Neural progenitor cell (in vitro differentiated cells): ENCODE measurements around the gene RAB34. TPM values are rescaled to one million over a fixed set of nuclear protein-coding genes. Genes with fewer than 3 reads are reported as not detected.
A peak's percentile ranks its signal among the peaks of the same experiment; 100 is the strongest.

Source experiments
- DNase-seq: peaks from one replicate; pipeline ENCODE4 v3.0.0-alpha.2; 2016; ENCODE audit warnings: low spot score
- H2AFZ ChIP-seq: fragments of 200-600 bp; sonication (generic); replicated peaks from 2 replicates; pipeline ENCODE4 v1.6.1; 2016; ENCODE audit warnings: antibody characterized with exemption
- H3F3A ChIP-seq: fragments of 200-600 bp; sonication (generic); 2 replicates; pipeline ENCODE4 v1.6.1; 2016; ENCODE audit warnings: antibody characterized with exemption, low read depth
- H3K27ac ChIP-seq: fragments of 200-600 bp; sonication (generic); 2 replicates; pipeline ENCODE4 v1.5.1; 2016; ENCODE audit warnings: mild to moderate bottlenecking
- H3K27me3 ChIP-seq: fragments of 200-600 bp; sonication (generic); 2 replicates; pipeline ENCODE4 v1.6.1; 2016; ENCODE audit warnings: mild to moderate bottlenecking, moderate library complexity
- H3K36me3 ChIP-seq: fragments of 200-600 bp; sonication (generic); 2 replicates; pipeline ENCODE4 v1.5.1; 2016
- H3K4me1 ChIP-seq: fragments of 200-600 bp; sonication (generic); 2 replicates; pipeline ENCODE4 v1.6.1; 2016; ENCODE audit warnings: mixed run types
- H3K4me2 ChIP-seq: fragments of 200-600 bp; sonication (generic); 2 replicates; pipeline ENCODE4 v1.6.1; 2016
- H3K4me3 ChIP-seq: fragments of 200-600 bp; sonication (generic); 2 replicates; pipeline ENCODE4 v1.5.1; 2016
- H3K79me2 ChIP-seq: fragments of 200-600 bp; sonication (generic); 2 replicates; pipeline ENCODE4 v1.6.1; 2016; ENCODE audit warnings: low read depth
- H3K9ac ChIP-seq: fragments of 200-600 bp; sonication (generic); 2 replicates; pipeline ENCODE4 v1.6.1; 2016
- H3K9me3 ChIP-seq: fragments of 200-600 bp; sonication (generic); 2 replicates; pipeline ENCODE4 v1.5.1; 2016; ENCODE audit warnings: low read depth
- H4K20me1 ChIP-seq: fragments of 200-600 bp; sonication (generic); 2 replicates; pipeline ENCODE4 v1.6.1; 2016; ENCODE audit warnings: low read depth
- H3K27ac Mint-ChIP-seq: 3 replicates; pipeline ENCODE4 v1.8.0; 2021; ENCODE audit warnings: mixed read lengths
- H3K27me3 Mint-ChIP-seq: 2 replicates; pipeline ENCODE4 v1.8.0; 2022; ENCODE audit warnings: low read depth, mild to moderate bottlenecking, inconsistent platforms, moderate library complexity, mixed read lengths; ENCODE audit not compliant: insufficient read depth
- H3K36me3 Mint-ChIP-seq: 3 replicates; pipeline ENCODE4 v1.8.0; 2021; ENCODE audit warnings: mixed read lengths
- H3K4me1 Mint-ChIP-seq: 3 replicates; pipeline ENCODE4 v1.8.0; 2021; ENCODE audit warnings: mixed read lengths
- H3K4me3 Mint-ChIP-seq: 3 replicates; pipeline ENCODE4 v1.8.0; 2021; ENCODE audit warnings: mild to moderate bottlenecking, moderate library complexity, mixed read lengths
- H3K9me3 Mint-ChIP-seq: 3 replicates; pipeline ENCODE4 v1.8.0; 2020; ENCODE audit warnings: mixed read lengths
- CTCF ChIP-seq: fragments of 200-600 bp; sonication (generic); IDR thresholded peaks from 2 replicates; pipeline ENCODE4 v1.5.1; 2017; ENCODE audit warnings: antibody characterized with exemption, mild to moderate bottlenecking
- EZH2 ChIP-seq: fragments of 200-600 bp; sonication (generic); IDR thresholded peaks from 2 replicates; pipeline ENCODE4 v1.6.1; 2017; ENCODE audit warnings: antibody characterized with exemption, mild to moderate bottlenecking, moderate library complexity
- EZH2phosphoT487 ChIP-seq: fragments of 200-600 bp; sonication (generic); IDR thresholded peaks from 2 replicates; pipeline ENCODE4 v1.6.1; 2017; ENCODE audit warnings: antibody characterized with exemption
- total RNA-seq: library from RNA; depleted of rRNA; stranded (reverse); fragments of >200 nt; gene quantifications from 2 replicates; pipeline ENCODE4 v1.2.3, GENCODE V29; 2015; ENCODE audit warnings: low replicate concordance

RAB34 gene
- 82.8 and 133 TPM in 2 replicates for total RNA-seq

GRCh38 chr17:28717578-28718332 lies at the start of gene RAB34:
RAB34 (minus strand) TSS chr17:28717868; CDS start chr17:28717266, 602 bp downstream.
- Histone ChIP-seq H3K9ac (peak within 1 kb of the TSS; percentile 51), H3K27ac (peak within 1 kb of the TSS; percentile 17), H3K4me2 (peak within 1 kb of the TSS; percentile 99)

DNA sequence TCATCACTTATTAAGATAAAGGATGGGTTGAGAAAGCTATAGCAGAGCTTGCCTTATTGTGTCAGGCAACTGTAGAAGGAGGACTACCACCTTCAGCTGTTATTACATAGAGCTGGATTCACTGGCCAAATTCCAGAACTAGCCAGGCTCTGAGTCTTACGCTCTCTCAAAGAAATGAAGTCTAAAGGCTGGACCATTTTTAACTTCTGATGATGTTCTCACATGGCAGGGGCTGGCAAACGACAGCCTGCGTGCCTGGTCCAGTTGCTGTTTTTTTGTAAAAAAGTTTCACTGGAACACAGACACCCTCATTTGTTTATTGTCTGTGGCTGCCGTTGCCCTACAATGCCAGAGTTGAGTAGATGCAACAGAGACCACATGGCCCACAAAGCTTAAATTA lies 47.4 kb upstream of the RAB34 start:
- Histone ChIP-seq H3F3A (peaks cover 56% of the 10 kb centered on the region), H3K36me3 (no peaks in the 10 kb centered on the region), H2AFZ (no peak overlapping the region), H3K9me3 (no peaks in the 10 kb centered on the region), H3K4me1 (peaks cover 21% of the 10 kb centered on the region), H3K27me3 (no peaks in the 10 kb centered on the region), H3K9ac (no peak overlapping the region), H3K4me3 (no peak overlapping the region), H3K79me2 (peaks cover 44% of the 10 kb centered on the region), H4K20me1 (peaks cover 68% of the 10 kb centered on the region), H3K27ac (no peak overlapping the region), H3K4me2 (no peak overlapping the region)
- peaks cover 26% of the 10 kb centered on the region for H3K4me1 Mint-ChIP-seq
- H3K36me3 Mint-ChIP-seq, result peaks cover 13% of the 10 kb centered on the region
- no peak for DNase-seq
- TF ChIP-seq EZH2 (no peak), EZH2phosphoT487 (no peak), CTCF (no peak)
- H3K4me3 Mint-ChIP-seq, result no peak overlapping the region
- no peak overlapping the region for H3K27ac Mint-ChIP-seq
- peaks cover 4% of the 10 kb centered on the region for H3K27me3 Mint-ChIP-seq
- H3K9me3 Mint-ChIP-seq, result no peaks in the 10 kb centered on the region

More at GRCh38 chr17:28717578-28718332, at the start of gene RAB34:
- Histone ChIP-seq H3K27me3 (no peaks in the 10 kb centered on the region), H3K9me3 (no peaks in the 10 kb centered on the region), H3K36me3 (peaks cover 7% of the 10 kb centered on the region), H4K20me1 (peaks cover 29% of the 10 kb centered on the region), H3K4me3 (peak within 1 kb of the TSS; percentile 88), H3K79me2 (peaks cover 52% of the 10 kb centered on the region), H2AFZ (peak within 1 kb of the TSS; percentile 2), H3F3A (peaks cover 62% of the 10 kb centered on the region), H3K4me1 (peaks cover 35% of the 10 kb centered on the region)
- H3K9me3 Mint-ChIP-seq, result no peaks in the 10 kb centered on the region
- H3K36me3 Mint-ChIP-seq, result peaks cover 42% of the 10 kb centered on the region
- H3K27me3 Mint-ChIP-seq, result peaks cover 11% of the 10 kb centered on the region
- H3K4me1 Mint-ChIP-seq, result peaks cover 58% of the 10 kb centered on the region
- TF ChIP-seq EZH2phosphoT487 (no peak), CTCF (peak; percentile 63)
- H3K4me3 Mint-ChIP-seq, result peak within 1 kb of the TSS; percentile 88
- peak within 1 kb of the TSS; percentile 87 for H3K27ac Mint-ChIP-seq
- DNase-seq, result peak; percentile 99

DNA sequence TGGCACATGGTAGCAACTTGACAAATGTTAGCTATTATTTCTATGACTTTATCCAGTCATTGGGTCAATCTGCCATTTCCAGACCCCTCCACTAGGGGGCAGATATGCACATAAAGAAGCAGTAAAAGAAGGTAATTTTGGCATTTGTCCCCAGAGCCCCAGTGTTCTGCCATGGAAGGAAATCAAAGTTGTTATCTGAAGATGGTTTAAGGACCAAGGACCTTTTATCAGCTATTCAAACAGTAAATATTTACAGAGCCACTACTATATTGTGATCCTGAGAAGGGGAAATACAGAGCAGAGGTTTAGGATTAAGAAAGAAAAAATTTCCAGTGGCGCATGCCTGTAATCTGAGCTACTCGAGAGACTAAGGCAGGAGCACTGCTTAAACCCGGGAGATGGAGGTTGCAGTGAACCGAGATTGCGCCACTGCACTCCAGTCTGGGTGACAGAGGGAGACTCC lies 46.2 kb upstream of the RAB34 start:
- no peak overlapping the region for H3K4me3 Mint-ChIP-seq
- no peak overlapping the region for H3K27ac Mint-ChIP-seq
- Histone ChIP-seq H3K4me1 (peaks cover 21% of the 10 kb centered on the region), H3K9ac (no peak overlapping the region), H3K9me3 (no peaks in the 10 kb centered on the region), H2AFZ (no peak overlapping the region), H3K4me2 (no peak overlapping the region), H3K36me3 (no peaks in the 10 kb centered on the region), H3K79me2 (peaks cover 43% of the 10 kb centered on the region), H3F3A (peaks cover 57% of the 10 kb centered on the region), H3K27me3 (no peaks in the 10 kb centered on the region), H3K4me3 (no peak overlapping the region), H4K20me1 (peaks cover 72% of the 10 kb centered on the region), H3K27ac (no peak overlapping the region)
- peaks cover 3% of the 10 kb centered on the region for H3K27me3 Mint-ChIP-seq
- TF ChIP-seq CTCF, result peak; percentile 97
- no peak for TF ChIP-seq EZH2phosphoT487
- no peak for TF ChIP-seq EZH2
- H3K4me1 Mint-ChIP-seq, result peaks cover 31% of the 10 kb centered on the region
- peaks cover 17% of the 10 kb centered on the region for H3K36me3 Mint-ChIP-seq
- H3K9me3 Mint-ChIP-seq, result no peaks in the 10 kb centered on the region
- DNase-seq, result peak; percentile 76
